Endothelial cell of umbilical vein (primary cell): ENCODE results near the gene ERRFI1. TPM values are rescaled to one million over a fixed set of nuclear protein-coding genes. Genes with fewer than 3 reads are reported as not detected.
A peak's percentile ranks its signal among the peaks of the same experiment; 100 is the strongest.

ENCODE experiments used
- BruUV-seq: library from RNA; stranded (reverse); fragments of 400-500 nt; replicated peaks from 2 replicates; lab custom pipeline; 2021; lab: Mats Ljungman, UMichigan
- CTCF ChIA-PET: fragments of 300-600, 350-600 bp; sonication (Branson Sonifier 250); formaldehyde crosslinking; loops from one replicate; lab custom pipeline; 2021; ENCODE audit warnings: antibody characterized with exemption, inconsistent platforms; lab: Charles Lee
- POLR2A ChIA-PET: fragments of 300-600, 350-600 bp; sonication (Branson Sonifier 250); formaldehyde crosslinking; loops from one replicate; lab custom pipeline; 2021; ENCODE audit warnings: antibody characterized with exemption, inconsistent platforms; lab: Charles Lee
- DNase-seq: peaks from one replicate; pipeline ENCODE4 v3.0.0-alpha.2; 2011; ENCODE audit warnings: low read depth, low spot score
- FAIRE-seq: peaks from 2 replicates; lab custom pipeline; 2011; peaks lifted over from hg19 to GRCh38; lab: Jason Lieb, UNC
- H2AFZ ChIP-seq: 2 replicates; pipeline ENCODE4 v1.6.0; 2012; ENCODE audit warnings: low read depth, low read length, control low read depth, inconsistent platforms
- H3K27ac ChIP-seq: 2 replicates; pipeline ENCODE4 v1.5.1; 2011; ENCODE audit warnings: low read depth, mild to moderate bottlenecking, control low read depth, low read length, moderate library complexity; ENCODE audit not compliant: insufficient read depth
- H3K27me3 ChIP-seq, 2 experiments: 2 replicates each; pipeline versions ENCODE4 v1.6.0 to v1.6.1; 2011; ENCODE audit warnings: low read length in 2 of 2, mixed read lengths in 1 of 2; ENCODE audit not compliant: control insufficient read depth in 2 of 2, insufficient read depth in 2 of 2
- H3K36me3 ChIP-seq, 2 experiments: 2 replicates in 1 of 2; 3 replicates in 1 of 2; pipeline ENCODE4 v1.5.1; 2011; ENCODE audit warnings: low read length in 2 of 2, mild to moderate bottlenecking in 1 of 2, moderate library complexity in 1 of 2; ENCODE audit not compliant: control insufficient read depth in 2 of 2, insufficient read depth in 2 of 2; ENCODE audit errors: extremely low read depth in 1 of 2
- H3K4me1 ChIP-seq: 3 replicates; pipeline ENCODE4 v1.5.1; 2011; ENCODE audit warnings: mild to moderate bottlenecking, low read length; ENCODE audit not compliant: control insufficient read depth, insufficient read depth; ENCODE audit errors: extremely low read depth
- H3K4me2 ChIP-seq: 2 replicates; pipeline ENCODE4 v1.6.1; 2011; ENCODE audit warnings: low read length, control low read depth, mixed read lengths; ENCODE audit not compliant: insufficient read depth
- H3K4me3 ChIP-seq, 3 experiments: fragments of 200-600 bp in 1 of 3; sonication (generic), shearing (Covaris generic) in 1 of 3; replicated peaks in 1 of 3; 2 replicates each; pipeline ENCODE4 v1.5.1; 2011 to 2016; ENCODE audit warnings: control low read depth in 3 of 3, low read length in 3 of 3, mild to moderate bottlenecking in 2 of 3, inconsistent platforms in 1 of 3, low read depth in 1 of 3, moderate library complexity in 1 of 3; ENCODE audit not compliant: insufficient read depth in 1 of 3
- H3K79me2 ChIP-seq: 2 replicates; pipeline ENCODE4 v1.6.0; 2012; ENCODE audit warnings: low read length, inconsistent platforms; ENCODE audit not compliant: control insufficient read depth, insufficient read depth
- H3K9ac ChIP-seq: replicated peaks from 2 replicates; pipeline ENCODE3; 2011; ENCODE audit warnings: low read length, control low read depth; ENCODE audit not compliant: insufficient read depth; ENCODE audit errors: extremely low read depth
- H3K9me1 ChIP-seq: replicated peaks from 3 replicates; pipeline ENCODE4 v1.6.0; 2011; ENCODE audit warnings: mild to moderate bottlenecking, low read length; ENCODE audit not compliant: control insufficient read depth, insufficient read depth; ENCODE audit errors: extremely low read depth
- H3K9me3 ChIP-seq: replicated peaks from 2 replicates; pipeline ENCODE4 v1.5.1; 2012; ENCODE audit warnings: low read length, inconsistent platforms; ENCODE audit not compliant: control insufficient read depth, insufficient read depth
- H4K20me1 ChIP-seq: replicated peaks from 2 replicates; pipeline ENCODE3; 2011; ENCODE audit warnings: mild to moderate bottlenecking, low read length; ENCODE audit not compliant: control insufficient read depth, insufficient read depth; ENCODE audit errors: extremely low read depth
- EZH2 ChIP-seq: IDR thresholded peaks from 2 replicates; pipeline ENCODE4 v1.6.1; 2012; ENCODE audit warnings: borderline replicate concordance, low read depth, mild to moderate bottlenecking, moderate library complexity, low read length, inconsistent platforms; ENCODE audit not compliant: severe bottlenecking
- FOS ChIP-seq: IDR thresholded peaks from 2 replicates; pipeline ENCODE4 v1.6.1; 2011; ENCODE audit warnings: mild to moderate bottlenecking, low read length, moderate library complexity, borderline replicate concordance; ENCODE audit not compliant: insufficient read depth
- GATA2 ChIP-seq: IDR thresholded peaks from 2 replicates; pipeline ENCODE4 v1.7.0; 2011; ENCODE audit warnings: low read depth, mild to moderate bottlenecking, moderate library complexity, mixed read lengths, low read length; ENCODE audit not compliant: insufficient read length, insufficient read depth
- JUN ChIP-seq: IDR thresholded peaks from 2 replicates; pipeline ENCODE4 v1.6.1; 2011; ENCODE audit warnings: borderline replicate concordance, low read depth; ENCODE audit not compliant: insufficient read length, insufficient read depth
- MYC ChIP-seq: IDR thresholded peaks from one replicate; pipeline ENCODE4 v1.6.1; 2011; ENCODE audit warnings: mild to moderate bottlenecking, low read depth, low read length
- POLR2A ChIP-seq: IDR thresholded peaks from 2 replicates; pipeline ENCODE4 v1.6.1; 2012; ENCODE audit warnings: low read depth, mild to moderate bottlenecking, control low read depth, low read length
- POLR2AphosphoS5 ChIP-seq: IDR thresholded peaks from 2 replicates; pipeline ENCODE4 v1.6.1; 2012; ENCODE audit warnings: low read depth, mild to moderate bottlenecking, control low read depth, low read length, moderate library complexity; ENCODE audit not compliant: insufficient read depth
- dilution Hi-C: fragments of 300-500 bp; cut with MboI; formaldehyde crosslinking; loops from one replicate; pipeline ENCODE4 v1.15.0; 2019; ENCODE audit warnings: low sequenced_read_pairs; ENCODE audit not compliant: extremely low pct_ligation_motif_present
- intact Hi-C: fragments of 100-400 bp; cut with micrococcal nuclease; formaldehyde crosslinking; loops from one replicate; pipeline ENCODE4 v1.10.0; 2022
- polyA plus RNA-seq, 4 experiments: library from polyadenylated mRNA; depleted of rRNA in 3 of 4; stranded (reverse) in 3 of 4; unstranded in 1 of 4; fragments of >200 nt; gene quantifications; 2 replicates each; pipeline versions ENCODE4 v1.2.1 to v1.2.3, GENCODE V29; 2011 to 2012; ENCODE audit warnings: missing spikeins in 1 of 4
- total RNA-seq: library from RNA; stranded (reverse); gene quantifications from 2 replicates; pipeline ENCODE4 v1.2.3, GENCODE V29; 2021
- TF ChIP-seq, protein P1 (sequence below): IDR thresholded peaks from 2 replicates; pipeline ENCODE4 v1.6.1; 2011; ENCODE audit not compliant: insufficient read depth, insufficient read length
- TF ChIP-seq, protein P2 (sequence below), 2 donors: IDR thresholded peaks; 1 replicate in 1 of 2; 2 replicates in 1 of 2; pipeline ENCODE4 v1.5.1; 2011; ENCODE audit warnings: low read length in 2 of 2, mild to moderate bottlenecking in 2 of 2, moderate library complexity in 2 of 2, control low read depth in 1 of 2, inconsistent platforms in 1 of 2, low read depth in 1 of 2; ENCODE audit not compliant: insufficient read depth in 1 of 2; ENCODE audit errors: extremely low read depth in 1 of 2

ERRFI1 gene
- total and polyA plus RNA-seq, 2 donors (not counting 3 experiments of a cell fraction or from before 2014, with no cell fraction given) = 28.1 to 32.0 TPM

DNA sequence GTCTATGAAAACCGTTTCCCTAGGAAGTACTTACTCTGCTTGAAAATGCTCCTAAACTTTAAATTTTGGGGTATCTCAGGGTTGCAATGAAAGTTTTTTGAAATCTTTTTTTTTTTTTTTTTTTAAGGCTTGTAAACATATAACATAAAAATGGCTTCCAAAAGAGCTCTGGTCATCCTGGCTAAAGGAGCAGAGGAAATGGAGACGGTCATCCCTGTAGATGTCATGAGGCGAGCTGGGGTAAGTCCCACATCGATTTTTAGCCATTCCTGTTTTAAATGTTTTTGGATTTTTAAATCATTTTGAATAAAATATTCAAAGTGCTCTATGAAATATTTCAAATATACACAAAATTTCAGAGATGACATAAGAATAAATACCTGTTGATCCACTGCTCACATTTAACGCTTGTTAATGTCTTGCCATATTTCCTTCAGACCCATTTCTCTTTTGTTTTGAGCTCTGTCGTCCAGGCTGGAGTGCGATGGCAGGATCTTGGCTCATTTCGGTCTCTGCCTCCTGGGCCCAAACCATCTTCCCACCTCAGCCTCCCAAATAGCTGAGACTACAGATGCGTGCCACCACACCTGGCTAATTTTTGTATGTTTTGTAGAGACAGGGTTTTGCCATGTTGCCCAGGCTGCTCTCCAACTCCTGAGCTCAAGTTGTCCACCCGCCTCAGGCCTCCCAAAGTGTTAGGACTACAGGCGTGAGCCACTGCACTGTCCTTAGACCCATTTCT lies 63.3 kb downstream of the ERRFI1 start:
- no TSS peak for BruUV-seq
- Histone ChIP-seq H2AFZ (no peak overlapping the region), H3K4me3 (peak overlapping the region in 2 of 3 experiments; percentile 70 to 91), H3K4me1 (peaks cover 14% of the 10 kb centered on the region), H3K9me1 (no peaks in the 10 kb centered on the region), H4K20me1 (peaks cover 2% of the 10 kb centered on the region), H3K9me3 (no peaks in the 10 kb centered on the region), H3K9ac (peak overlapping the region; percentile 90), H3K4me2 (peak overlapping the region; percentile 97), H3K27ac (no peak overlapping the region), H3K36me3 (peaks cover 10 to 13% of the 10 kb centered on the region in 2 experiments), H3K27me3 (no peaks in the 10 kb centered on the region), H3K79me2 (peaks cover 45% of the 10 kb centered on the region)
- no peak for FAIRE-seq
- DNase-seq = no peak
- intact Hi-C loops = loop anchor here (5.0 kb wide), 1 partner anchor 181 kb away; the partner anchor contains the start of gene PER3
- CTCF ChIA-PET = interaction anchor here (0.6 to 1.6 kb wide), 4 partner anchors 115 to 386 kb away, joined by 3 to 4 read pairs (median 3); no protein-coding TSS in a partner anchor
- dilution Hi-C loops = no loop called here
- no peak for TF ChIP-seq POLR2AphosphoS5
- no peak for TF ChIP-seq FOS
- no peak for TF ChIP-seq POLR2A
- TF ChIP-seq EZH2 = no peak
- TF ChIP-seq MYC = no peak
- TF ChIP-seq, protein P1, sequence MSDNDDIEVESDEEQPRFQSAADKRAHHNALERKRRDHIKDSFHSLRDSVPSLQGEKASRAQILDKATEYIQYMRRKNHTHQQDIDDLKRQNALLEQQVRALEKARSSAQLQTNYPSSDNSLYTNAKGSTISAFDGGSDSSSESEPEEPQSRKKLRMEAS = no peak
- TF ChIP-seq JUN = no peak
- TF ChIP-seq, protein P2, sequence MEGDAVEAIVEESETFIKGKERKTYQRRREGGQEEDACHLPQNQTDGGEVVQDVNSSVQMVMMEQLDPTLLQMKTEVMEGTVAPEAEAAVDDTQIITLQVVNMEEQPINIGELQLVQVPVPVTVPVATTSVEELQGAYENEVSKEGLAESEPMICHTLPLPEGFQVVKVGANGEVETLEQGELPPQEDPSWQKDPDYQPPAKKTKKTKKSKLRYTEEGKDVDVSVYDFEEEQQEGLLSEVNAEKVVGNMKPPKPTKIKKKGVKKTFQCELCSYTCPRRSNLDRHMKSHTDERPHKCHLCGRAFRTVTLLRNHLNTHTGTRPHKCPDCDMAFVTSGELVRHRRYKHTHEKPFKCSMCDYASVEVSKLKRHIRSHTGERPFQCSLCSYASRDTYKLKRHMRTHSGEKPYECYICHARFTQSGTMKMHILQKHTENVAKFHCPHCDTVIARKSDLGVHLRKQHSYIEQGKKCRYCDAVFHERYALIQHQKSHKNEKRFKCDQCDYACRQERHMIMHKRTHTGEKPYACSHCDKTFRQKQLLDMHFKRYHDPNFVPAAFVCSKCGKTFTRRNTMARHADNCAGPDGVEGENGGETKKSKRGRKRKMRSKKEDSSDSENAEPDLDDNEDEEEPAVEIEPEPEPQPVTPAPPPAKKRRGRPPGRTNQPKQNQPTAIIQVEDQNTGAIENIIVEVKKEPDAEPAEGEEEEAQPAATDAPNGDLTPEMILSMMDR (IDR thresholded peaks at IDR 0.05; ENCODE audit: extremely low read depth in 1 of 2, insufficient read depth in 1 of 2, low read depth in 1 of 2, low read length in 2 of 2) = no peak
- no peak for TF ChIP-seq GATA2
- POLR2A ChIA-PET = interaction anchor here (0.6 kb wide), 1 partner anchor 57 kb away, joined by 8 read pairs; no protein-coding TSS in a partner anchor
